Kidney (tissue), 14 donors: ENCODE measurements around the gene ESAM. TPM values are rescaled to one million over a fixed set of nuclear protein-coding genes. Genes with fewer than 3 reads are reported as not detected.

Experiments
- DNase-seq, 5 donors: peaks; one replicate each; pipeline ENCODE4 v3.0.0-alpha.2; 2013 to 2020
- FAIRE-seq: peaks from 2 replicates; lab custom pipeline; 2012; peaks lifted over from hg19 to GRCh38; lab: Jason Lieb, UNC
- H3K27ac ChIP-seq, 2 donors: one replicate each; pipeline ENCODE4 v1.7.0; 2013; ENCODE audit warnings: low read depth in 2 of 2, low read length in 2 of 2, inconsistent platforms in 1 of 2
- H3K27me3 ChIP-seq: one replicate; pipeline ENCODE4 v1.7.1; 2013; ENCODE audit warnings: low read length, inconsistent platforms; ENCODE audit not compliant: control insufficient read depth, insufficient read depth
- H3K36me3 ChIP-seq, 3 donors: one replicate each; pipeline versions ENCODE4 v1.7.0 to v1.7.1; 2013; ENCODE audit warnings: low read length in 3 of 3, control low read depth in 1 of 3, inconsistent platforms in 1 of 3; ENCODE audit not compliant: insufficient read depth in 3 of 3, control insufficient read depth in 2 of 3
- H3K4me1 ChIP-seq, 3 donors: one replicate each; pipeline versions ENCODE4 v1.7.0 to v1.7.1; 2013; ENCODE audit warnings: low read length in 3 of 3, inconsistent platforms in 1 of 3, low read depth in 1 of 3; ENCODE audit not compliant: control insufficient read depth in 2 of 3, insufficient read depth in 2 of 3
- H3K4me3 ChIP-seq, 3 donors: one replicate each; pipeline versions ENCODE4 v1.7.0 to v1.8.1; 2013; ENCODE audit warnings: low read length in 3 of 3, control low read depth in 1 of 3, inconsistent platforms in 1 of 3
- H3K9ac ChIP-seq, 3 donors: one replicate each; pipeline versions ENCODE4 v1.7.0 to v1.7.1; 2013; ENCODE audit warnings: low read length in 3 of 3, control low read depth in 1 of 3, inconsistent platforms in 1 of 3
- H3K9me3 ChIP-seq, 3 donors: one replicate each; pipeline versions ENCODE4 v1.7.0 to v1.7.1; 2013; ENCODE audit warnings: low read length in 3 of 3, control low read depth in 1 of 3, inconsistent platforms in 1 of 3; ENCODE audit not compliant: control insufficient read depth in 2 of 3, insufficient read depth in 1 of 3
- CTCF ChIP-seq: IDR thresholded peaks from 3 replicates; pipeline ENCODE4 v1.5.1; 2012; ENCODE audit warnings: mild to moderate bottlenecking, moderate library complexity, borderline replicate concordance; ENCODE audit not compliant: insufficient read depth; ENCODE audit errors: extremely low read depth
- intact Hi-C: fragments of 100-400 bp; cut with DNase I; formaldehyde crosslinking; loops from one replicate; pipeline ENCODE4 v1.11.1; 2022
- polyA plus RNA-seq: library from polyadenylated mRNA; stranded (reverse); fragments of 350-450 nt; fragmentation: Illumina TruSeq; extraction: RNeasy Lipid Tissue Mini Kit (QIAGEN cat#74804); gene quantifications from one replicate; pipeline ENCODE4 v1.2.3, GENCODE V29; 2014; ENCODE audit warnings: low read depth, low replicate concordance; ENCODE audit not compliant: insufficient read depth
- total RNA-seq: library from RNA; stranded (reverse); fragmentation: NEBNext Ultra II Directional; extraction: Animal tissue kit (Norgen Biotek cat#: 25700); gene quantifications from one replicate; pipeline ENCODE4 v1.2.1, GENCODE V29; 2021
- donor health status: control.
- donor health status: control.
- donor health status: control.
- donor health status: control.
- donor health status: control.
- donor health status: DM: yes; HTN: yes; CAD: no.
- donor health status: Normal renal cell carcinoma (clear cell type).

Gene ESAM
- total and polyA plus RNA-seq, 2 donors from 2014 or later = 63.0 to 85.8 TPM

- Histone ChIP-seq H3K36me3 (no peaks in the 10 kb centered on the region), H3K4me1 (peaks cover 0 to 7% (median 5%) of the 10 kb centered on the region in 3 donors), H3K27ac (no peak overlapping the region), H3K27me3 (peaks cover 17% of the 10 kb centered on the region), H3K9me3 (no peaks in the 10 kb centered on the region), H3K4me3 (peak overlapping the region in 2 of 3 donors; percentile 22 to 35), H3K9ac (peak overlapping the region in 1 of 3 donors; percentile 0)
- intact Hi-C loops = no loop called here
- DNase-seq (peak; percentile 49 to 71 (median 61)), FAIRE-seq (no peak)
- no peak for TF ChIP-seq CTCF
Observed at GRCh38 chr11:124717786-124718651, 44.1 kb downstream of the ESAM start.

GRCh38 chr11:124717421-124717785, 44.7 kb downstream of the ESAM start:
- FAIRE-seq (no peak), DNase-seq (no peak)
- Histone ChIP-seq H3K36me3 (no peaks in the 10 kb centered on the region), H3K27ac (no peak overlapping the region), H3K9ac (peak overlapping the region in 1 of 3 donors; percentile 0), H3K9me3 (no peaks in the 10 kb centered on the region), H3K4me3 (peak overlapping the region in 2 of 3 donors; percentile 22 to 35), H3K4me1 (peaks cover 0 to 7% (median 5%) of the 10 kb centered on the region in 3 donors), H3K27me3 (peaks cover 17% of the 10 kb centered on the region)
- intact Hi-C loops = no loop called here
- TF ChIP-seq CTCF = no peak

- no peak overlapping the region for H3K4me3 ChIP-seq
- peaks cover 0 to 7% (median 5%) of the 10 kb centered on the region in 3 donors for H3K4me1 ChIP-seq
- H3K9me3 ChIP-seq = no peaks in the 10 kb centered on the region
- peaks cover 15% of the 10 kb centered on the region for H3K27me3 ChIP-seq
- no peak overlapping the region for H3K9ac ChIP-seq
- no peak for TF ChIP-seq CTCF
- intact Hi-C loops = no loop called here
- DNase-seq = no peak
- H3K27ac ChIP-seq = no peak overlapping the region
- FAIRE-seq = no peak
- H3K36me3 ChIP-seq = no peaks in the 10 kb centered on the region
Observed at GRCh38 chr11:124716591-124716990, 45.5 kb downstream of the ESAM start.
